H1 (cell line): ENCODE results near the gene OR1C1. TPM values are rescaled to one million over a fixed set of nuclear protein-coding genes. Genes with fewer than 3 reads are reported as not detected.

ENCODE experiments used
- CEBPB ChIP-seq: IDR thresholded peaks from 2 replicates; pipeline ENCODE4 v1.6.1; 2012; ENCODE audit warnings: low read depth, low read length
- CHD7 ChIP-seq: fragments of 300-600 bp; sonication (generic); IDR thresholded peaks from 2 replicates; pipeline ENCODE4 v1.7.1; 2012; ENCODE audit warnings: low read length, moderate library complexity, mild to moderate bottlenecking, inconsistent platforms; ENCODE audit not compliant: insufficient replicate concordance
- FOSL1 ChIP-seq: IDR thresholded peaks from 2 replicates; pipeline ENCODE4 v1.6.1; 2011; ENCODE audit warnings: mild to moderate bottlenecking, low read depth, low read length, moderate library complexity; ENCODE audit not compliant: insufficient read depth
- KDM4A ChIP-seq: IDR thresholded peaks from one replicate; pipeline ENCODE4 v1.7.1; 2012; ENCODE audit warnings: low read depth, mild to moderate bottlenecking, moderate library complexity, low read length, inconsistent platforms; ENCODE audit not compliant: severe bottlenecking
- RAD21 ChIP-seq, 2 experiments: IDR thresholded peaks in 1 of 2; conservative IDR thresholded peaks in 1 of 2; 2 replicates each; pipeline ENCODE4 v1.6.1; 2011; ENCODE audit warnings: low read depth in 2 of 2, low read length in 2 of 2, improper control_type of control experiment in 1 of 2, inconsistent platforms in 1 of 2, mild to moderate bottlenecking in 1 of 2, moderate library complexity in 1 of 2
- TBP ChIP-seq: IDR thresholded peaks from 2 replicates; pipeline ENCODE4 v1.6.1; 2011; ENCODE audit warnings: low read depth, low read length, improper control_type of control experiment
- polyA plus RNA-seq, 7 experiments: library from polyadenylated mRNA; depleted of rRNA in 3 of 7; stranded (reverse) in 5 of 7; unstranded in 2 of 7; fragments of >200 nt in 5 of 7; fragments of 200-250 nt in 2 of 7; gene quantifications; 1 replicate in 5 of 7; 2 replicates in 1 of 7; 4 replicates in 1 of 7; pipeline versions ENCODE4 v1.2.1 to v1.2.3, GENCODE V29; 2011 to 2013; ENCODE audit warnings: missing spikeins in 2 of 7, mixed read lengths in 2 of 7
- total RNA-seq: library from RNA; stranded (reverse); fragmentation: NEBNext Ultra II Directional; extraction: Animal tissue kit (Norgen Biotek cat#: 25700); gene quantifications from 2 replicates; pipeline ENCODE4 v1.2.1, GENCODE V29; 2021

The OR1C1 gene
- total and polyA plus RNA-seq, 2 of the 8 experiments (the other 6 are each of a cell fraction or from before 2014, with no cell fraction given) = not detected

- TF ChIP-seq CHD7 = no peak
- TF ChIP-seq TBP = no peak
- no peak for TF ChIP-seq FOSL1
- no peak for TF ChIP-seq CEBPB
- no peak for TF ChIP-seq RAD21 (IDR thresholded peaks at IDR 0.05 in 1 of 2, conservative IDR thresholded peaks at IDR 0.05 in 1 of 2; ENCODE audit: low read depth in 2 of 2, low read length in 2 of 2)
- no peak for TF ChIP-seq KDM4A
Observed at GRCh38 chr1:247740721-247741120, 19.6 kb downstream of the OR1C1 start (continued).
